Cardiac muscle cell (in vitro differentiated cells and primary cell): ENCODE data around the gene CLCA1. TPM values are rescaled to one million over a fixed set of nuclear protein-coding genes. Genes with fewer than 3 reads are reported as not detected.
A peak's percentile ranks its signal among the peaks of the same experiment; 100 is the strongest.

Experiments used
- DNase-seq, 2 donors: peaks; one replicate each; pipeline versions ENCODE4 v3.0.0 to v3.0.0-alpha.2; 2010 to 2017; ENCODE audit warnings: low read depth in 1 of 2, low spot score in 1 of 2
- H3K27ac ChIP-seq: fragments of 200-600 bp; sonication (generic); 2 replicates; pipeline ENCODE4 v1.5.1; 2016
- H3K27me3 ChIP-seq: fragments of 200-600 bp; sonication (generic); 2 replicates; pipeline ENCODE4 v1.6.0; 2016; ENCODE audit warnings: control low read depth
- H3K36me3 ChIP-seq: fragments of 200-600 bp; sonication (generic); 2 replicates; pipeline ENCODE4 v1.5.1; 2016; ENCODE audit warnings: control low read depth
- H3K4me1 ChIP-seq: fragments of 200-600 bp; sonication (generic); 2 replicates; pipeline ENCODE4 v1.8.1; 2017; ENCODE audit warnings: low read depth, mild to moderate bottlenecking, mixed run types
- H3K4me3 ChIP-seq: fragments of 200-600 bp; sonication (generic); 2 replicates; pipeline ENCODE4 v1.5.1; 2016; ENCODE audit warnings: mild to moderate bottlenecking
- H3K9me3 ChIP-seq: fragments of 200-600 bp; sonication (generic); 2 replicates; pipeline ENCODE4 v1.5.1; 2017; ENCODE audit warnings: low read depth, mild to moderate bottlenecking, control low read depth
- polyA plus RNA-seq: library from polyadenylated mRNA; unstranded; fragments of >200 nt; fragmentation: Nextera tagmentation; extraction: Ambion mirVana; gene quantifications from 2 replicates; pipeline ENCODE4 v1.2.1, GENCODE V29; 2016
- total RNA-seq: library from RNA; depleted of rRNA; stranded (reverse); fragments of >200 nt; gene quantifications from 2 replicates; pipeline ENCODE4 v1.2.3, GENCODE V29; 2016
- TF ChIP-seq, protein P1 (sequence below): IDR thresholded peaks from 2 replicates; pipeline ENCODE4 v1.5.1; 2012; ENCODE audit warnings: low read depth, mild to moderate bottlenecking, low read length

The CLCA1 gene
- total and polyA plus RNA-seq, 2 experiments from 2014 or later: not detected

GRCh38 chr1:86481966-86482365, 13.2 kb downstream of the CLCA1 start:
- no peaks in the 10 kb centered on the region for H3K9me3 ChIP-seq
- DNase-seq: no peak

GRCh38 chr1:86487131-86487810, 18.5 kb downstream of the CLCA1 start:
- TF ChIP-seq, protein P1, sequence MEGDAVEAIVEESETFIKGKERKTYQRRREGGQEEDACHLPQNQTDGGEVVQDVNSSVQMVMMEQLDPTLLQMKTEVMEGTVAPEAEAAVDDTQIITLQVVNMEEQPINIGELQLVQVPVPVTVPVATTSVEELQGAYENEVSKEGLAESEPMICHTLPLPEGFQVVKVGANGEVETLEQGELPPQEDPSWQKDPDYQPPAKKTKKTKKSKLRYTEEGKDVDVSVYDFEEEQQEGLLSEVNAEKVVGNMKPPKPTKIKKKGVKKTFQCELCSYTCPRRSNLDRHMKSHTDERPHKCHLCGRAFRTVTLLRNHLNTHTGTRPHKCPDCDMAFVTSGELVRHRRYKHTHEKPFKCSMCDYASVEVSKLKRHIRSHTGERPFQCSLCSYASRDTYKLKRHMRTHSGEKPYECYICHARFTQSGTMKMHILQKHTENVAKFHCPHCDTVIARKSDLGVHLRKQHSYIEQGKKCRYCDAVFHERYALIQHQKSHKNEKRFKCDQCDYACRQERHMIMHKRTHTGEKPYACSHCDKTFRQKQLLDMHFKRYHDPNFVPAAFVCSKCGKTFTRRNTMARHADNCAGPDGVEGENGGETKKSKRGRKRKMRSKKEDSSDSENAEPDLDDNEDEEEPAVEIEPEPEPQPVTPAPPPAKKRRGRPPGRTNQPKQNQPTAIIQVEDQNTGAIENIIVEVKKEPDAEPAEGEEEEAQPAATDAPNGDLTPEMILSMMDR: no peak
- DNase-seq: peak in 1 of 2 donors; percentile 71
- no peaks in the 10 kb centered on the region for H3K9me3 ChIP-seq
- H3K27ac ChIP-seq: no peak overlapping the region
- H3K36me3 ChIP-seq: no peaks in the 10 kb centered on the region
- H3K27me3 ChIP-seq: no peaks in the 10 kb centered on the region
- H3K4me3 ChIP-seq: no peak overlapping the region
- no peaks in the 10 kb centered on the region for H3K4me1 ChIP-seq

More at GRCh38 chr1:86481966-86482365, 13.2 kb downstream of the CLCA1 start:
- no peaks in the 10 kb centered on the region for H3K36me3 ChIP-seq
- no peak overlapping the region for H3K4me3 ChIP-seq
- no peaks in the 10 kb centered on the region for H3K4me1 ChIP-seq
- no peak overlapping the region for H3K27ac ChIP-seq
- TF ChIP-seq, protein P1: no peak
- H3K27me3 ChIP-seq: no peaks in the 10 kb centered on the region

DNA sequence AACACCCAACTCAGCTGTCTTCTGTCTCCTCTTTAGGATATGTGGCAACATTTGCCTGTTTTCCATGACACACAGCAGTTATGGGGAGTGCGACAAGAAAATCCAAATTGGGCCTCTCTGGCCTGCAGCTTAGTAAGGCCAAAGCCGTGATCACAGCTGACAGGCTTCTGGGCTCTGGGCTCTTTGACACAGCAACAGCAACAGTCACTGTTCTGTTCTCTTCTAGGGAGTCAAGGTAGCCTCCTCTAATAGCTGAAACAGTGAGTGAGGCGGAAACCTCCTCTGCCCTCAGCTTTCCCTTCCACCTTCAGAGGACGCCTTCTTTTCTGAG, 19.0 kb downstream of the CLCA1 start:
- no peaks in the 10 kb centered on the region for H3K4me1 ChIP-seq
- no peaks in the 10 kb centered on the region for H3K27me3 ChIP-seq
- H3K36me3 ChIP-seq: no peaks in the 10 kb centered on the region
- H3K4me3 ChIP-seq: no peak overlapping the region
- no peak for DNase-seq
- H3K27ac ChIP-seq: no peak overlapping the region
- TF ChIP-seq, protein P1: no peak
- no peaks in the 10 kb centered on the region for H3K9me3 ChIP-seq

DNA sequence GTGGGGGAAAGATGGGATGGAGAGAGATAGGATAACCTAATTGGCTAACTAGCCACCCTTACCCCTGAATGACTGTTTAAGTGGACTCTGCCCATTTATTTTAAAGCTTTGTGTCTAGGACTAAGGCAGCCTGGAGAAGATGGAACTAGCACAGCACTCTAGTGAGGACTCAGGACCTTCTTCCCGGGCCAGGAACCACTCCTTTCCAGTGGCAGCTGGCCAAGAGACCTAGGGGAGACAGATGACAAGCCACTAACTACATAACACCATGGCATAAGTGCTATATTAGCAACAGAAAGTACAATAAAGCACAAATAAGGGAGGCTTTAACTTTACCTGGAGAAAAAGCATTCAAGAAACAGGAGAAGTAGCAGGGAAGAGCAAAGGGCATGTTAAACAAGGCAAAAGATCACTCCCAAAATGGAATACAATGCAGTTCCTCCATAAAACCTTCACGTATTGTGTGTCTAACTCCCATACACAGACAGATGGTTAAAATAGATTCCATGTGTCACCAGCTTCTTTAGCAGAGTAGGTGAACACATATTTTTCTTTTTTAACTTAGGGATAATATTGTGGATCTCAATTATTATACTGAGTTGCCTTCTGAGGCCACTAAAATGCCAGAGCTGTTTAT, 20.6 kb downstream of the CLCA1 start:
- no peaks in the 10 kb centered on the region for H3K4me1 ChIP-seq
- no peaks in the 10 kb centered on the region for H3K36me3 ChIP-seq
- TF ChIP-seq, protein P1: no peak

DNA sequence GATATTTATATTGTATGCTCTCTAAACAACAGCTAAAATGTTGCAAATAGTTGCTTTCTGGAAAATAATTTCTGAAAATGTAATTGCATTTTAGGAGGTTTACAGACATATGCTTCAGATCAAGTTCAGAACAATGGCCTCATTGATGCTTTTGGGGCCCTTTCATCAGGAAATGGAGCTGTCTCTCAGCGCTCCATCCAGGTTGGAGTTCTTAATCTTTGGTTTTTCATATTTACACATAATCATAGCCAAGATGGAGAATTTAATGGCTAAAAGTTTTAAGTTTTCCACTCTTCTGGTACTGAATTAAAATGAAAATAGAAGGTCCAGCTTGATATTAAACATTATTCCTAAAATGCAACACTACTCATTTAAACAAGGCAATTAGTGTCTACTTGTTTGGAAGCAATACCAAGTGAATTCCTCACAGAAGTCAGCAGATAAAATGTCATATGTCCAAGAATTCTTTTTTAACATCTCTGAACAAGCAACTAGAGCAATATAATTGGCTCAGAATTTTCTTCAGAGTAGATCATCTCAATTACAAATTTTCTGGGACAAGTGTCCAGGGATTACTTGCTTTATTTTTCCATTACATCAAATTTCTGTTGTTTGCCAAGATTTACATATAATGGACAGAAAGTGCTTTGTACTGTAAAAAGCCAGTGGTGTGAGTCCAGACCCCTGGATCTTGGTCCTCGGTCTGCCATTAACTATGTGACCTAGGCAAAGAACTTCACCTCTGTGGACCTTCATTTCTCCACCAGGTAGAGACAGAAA, 22.6 kb downstream of the CLCA1 start:
- Histone ChIP-seq H3K36me3 (no peaks in the 10 kb centered on the region), H3K9me3 (no peaks in the 10 kb centered on the region), H3K27ac (no peak overlapping the region), H3K27me3 (no peaks in the 10 kb centered on the region), H3K4me1 (no peaks in the 10 kb centered on the region), H3K4me3 (no peak overlapping the region)
- DNase-seq: no peak
- TF ChIP-seq, protein P1: no peak

More for the DNA sequence above, 20.6 kb downstream of the CLCA1 start:
- Histone ChIP-seq H3K9me3 (no peaks in the 10 kb centered on the region), H3K27me3 (no peaks in the 10 kb centered on the region), H3K4me3 (no peak overlapping the region), H3K27ac (no peak overlapping the region)
- DNase-seq: no peak
